ENCODE results near the gene AJM1. TPM values are rescaled to one million over a fixed set of nuclear protein-coding genes. Genes with fewer than 3 reads are reported as not detected.
A peak's percentile ranks its signal among the peaks of the same experiment; 100 is the strongest.

AJM1 gene
- polyA plus RNA-seq, 1 donor from 2014 or later, result 1.5 TPM

- no peaks in the 10 kb centered on the region for H3K9me3 ChIP-seq (ENCODE audit: low read length)
- H4K20me1 ChIP-seq (ENCODE audit: insufficient read depth), result no peaks in the 10 kb centered on the region
- H3K79me2 ChIP-seq (replicated peaks; ENCODE audit: insufficient read depth, low read length), result no peaks in the 10 kb centered on the region
- H3F3A ChIP-seq (ENCODE audit: insufficient read depth, low read length, poor library complexity, severe bottlenecking), result no peaks in the 10 kb centered on the region
- no peak overlapping the region for H2AFZ ChIP-seq (ENCODE audit: low read depth, low read length)
- no peaks in the 10 kb centered on the region for H3K27me3 ChIP-seq (ENCODE audit: insufficient read depth, low read depth, low read length)
- no peaks in the 10 kb centered on the region for H3K36me3 ChIP-seq (ENCODE audit: insufficient read depth, low read length)
- peak overlapping the region; percentile 86 for H3K4me3 ChIP-seq (ENCODE audit: low read length)
- H3K27ac ChIP-seq (ENCODE audit: low read length), result peak overlapping the region; percentile 81
- no peaks in the 10 kb centered on the region for H3K9me2 ChIP-seq (ENCODE audit: insufficient read depth, low read length)
- H3K9ac ChIP-seq (ENCODE audit: low read length), result peak overlapping the region; percentile 68
- no peak for TF ChIP-seq EZH2 (IDR thresholded peaks at IDR 0.05; ENCODE audit: borderline replicate concordance, insufficient read depth, low read length, poor library complexity, severe bottlenecking)
- TF ChIP-seq POLR2AphosphoS5 (IDR thresholded peaks at IDR 0.05), result no peak
- TF ChIP-seq MXI1 (conservative IDR thresholded peaks at IDR 0.05; ENCODE audit: poor library complexity, severe bottlenecking), result no peak
- no peak for TF ChIP-seq SMC3 (conservative IDR thresholded peaks at IDR 0.05; ENCODE audit: poor library complexity)
- no peak for TF ChIP-seq REST (IDR thresholded peaks at IDR 0.05; ENCODE audit: borderline replicate concordance)
- TF ChIP-seq TAF1 (IDR thresholded peaks at IDR 0.05; ENCODE audit: low read depth), result no peak
- no peak for TF ChIP-seq EP300 (conservative IDR thresholded peaks at IDR 0.05; ENCODE audit: poor library complexity, severe bottlenecking)
- no peak for TF ChIP-seq RAD21 (conservative IDR thresholded peaks at IDR 0.05)
- TF ChIP-seq, protein P1, sequence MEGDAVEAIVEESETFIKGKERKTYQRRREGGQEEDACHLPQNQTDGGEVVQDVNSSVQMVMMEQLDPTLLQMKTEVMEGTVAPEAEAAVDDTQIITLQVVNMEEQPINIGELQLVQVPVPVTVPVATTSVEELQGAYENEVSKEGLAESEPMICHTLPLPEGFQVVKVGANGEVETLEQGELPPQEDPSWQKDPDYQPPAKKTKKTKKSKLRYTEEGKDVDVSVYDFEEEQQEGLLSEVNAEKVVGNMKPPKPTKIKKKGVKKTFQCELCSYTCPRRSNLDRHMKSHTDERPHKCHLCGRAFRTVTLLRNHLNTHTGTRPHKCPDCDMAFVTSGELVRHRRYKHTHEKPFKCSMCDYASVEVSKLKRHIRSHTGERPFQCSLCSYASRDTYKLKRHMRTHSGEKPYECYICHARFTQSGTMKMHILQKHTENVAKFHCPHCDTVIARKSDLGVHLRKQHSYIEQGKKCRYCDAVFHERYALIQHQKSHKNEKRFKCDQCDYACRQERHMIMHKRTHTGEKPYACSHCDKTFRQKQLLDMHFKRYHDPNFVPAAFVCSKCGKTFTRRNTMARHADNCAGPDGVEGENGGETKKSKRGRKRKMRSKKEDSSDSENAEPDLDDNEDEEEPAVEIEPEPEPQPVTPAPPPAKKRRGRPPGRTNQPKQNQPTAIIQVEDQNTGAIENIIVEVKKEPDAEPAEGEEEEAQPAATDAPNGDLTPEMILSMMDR (IDR thresholded peaks at IDR 0.05; ENCODE audit: poor library complexity, severe bottlenecking), result no peak
- peak overlapping the region; percentile 55 for H3K4me2 ChIP-seq (ENCODE audit: low read length)
Measured at GRCh38 chr9:136848393-136849037, 6.2 kb downstream of the AJM1 start.

GRCh38 chr9:136849038-136849959, 7.0 kb downstream of the AJM1 start, which contains the start of gene PHPT1:
TSS of gene PHPT1 (plus strand) at chr9:136849409. CDS start at chr9:136849431, 22 bp downstream.
- no peaks in the 10 kb centered on the region for H3K79me2 ChIP-seq (replicated peaks; ENCODE audit: insufficient read depth, low read length)
- no peaks in the 10 kb centered on the region for H3K27me3 ChIP-seq (ENCODE audit: insufficient read depth, low read depth, low read length)
- H2AFZ ChIP-seq (ENCODE audit: low read depth, low read length), result no peak within 1 kb of the TSS
- peak within 1 kb of the TSS; percentile 86 for H3K4me3 ChIP-seq (ENCODE audit: low read length)
- H3K9ac ChIP-seq (ENCODE audit: low read length), result peak within 1 kb of the TSS; percentile 78
- H3F3A ChIP-seq (ENCODE audit: insufficient read depth, low read length, poor library complexity, severe bottlenecking), result no peaks in the 10 kb centered on the region
- H3K9me2 ChIP-seq (ENCODE audit: insufficient read depth, low read length), result no peaks in the 10 kb centered on the region
- TF ChIP-seq MXI1 (conservative IDR thresholded peaks at IDR 0.05; ENCODE audit: poor library complexity, severe bottlenecking) (peak; percentile 88), REST (IDR thresholded peaks at IDR 0.05; ENCODE audit: borderline replicate concordance) (peak; percentile 56), POLR2AphosphoS5 (IDR thresholded peaks at IDR 0.05) (peak; percentile 90), EZH2 (IDR thresholded peaks at IDR 0.05; ENCODE audit: borderline replicate concordance, insufficient read depth, low read length, poor library complexity, severe bottlenecking) (no peak), TAF1 (IDR thresholded peaks at IDR 0.05; ENCODE audit: low read depth) (no peak), EP300 (conservative IDR thresholded peaks at IDR 0.05; ENCODE audit: poor library complexity, severe bottlenecking) (peak; percentile 37), RAD21 (conservative IDR thresholded peaks at IDR 0.05) (no peak), SMC3 (conservative IDR thresholded peaks at IDR 0.05; ENCODE audit: poor library complexity) (no peak)
- TF ChIP-seq, protein P1 (IDR thresholded peaks at IDR 0.05; ENCODE audit: poor library complexity, severe bottlenecking), result peak; percentile 35
- no peaks in the 10 kb centered on the region for H4K20me1 ChIP-seq (ENCODE audit: insufficient read depth)
- no peaks in the 10 kb centered on the region for H3K9me3 ChIP-seq (ENCODE audit: low read length)
- peak within 1 kb of the TSS; percentile 57 for H3K4me2 ChIP-seq (ENCODE audit: low read length)
- H3K36me3 ChIP-seq (ENCODE audit: insufficient read depth, low read length), result no peaks in the 10 kb centered on the region
- H3K27ac ChIP-seq (ENCODE audit: low read length), result peak within 1 kb of the TSS; percentile 81
